Inflammatory macrophage (primary cell): ENCODE measurements around the gene CDKN1A.
"Not testable (repeated sequence)": the region's sequence is repeated elsewhere in the genome, so short reads cannot be mapped to it uniquely, and the experiment has no call there.

Source experiments
- DNase-seq, 2 donors: peaks; one replicate each; pipeline ENCODE4 v3.0.0-alpha.2; 2020 to 2022
- total RNA-seq, 18 experiments: gene quantifications; one replicate each; lab custom pipeline; 2026; ENCODE audit warnings: mixed read lengths in 6 of 18, inconsistent platforms in 2 of 18; lab: John Stamatoyannopoulos, UW

CDKN1A gene
- 161 to 376 (median 222) reads per million in 18 experiments for total RNA-seq

DNA sequence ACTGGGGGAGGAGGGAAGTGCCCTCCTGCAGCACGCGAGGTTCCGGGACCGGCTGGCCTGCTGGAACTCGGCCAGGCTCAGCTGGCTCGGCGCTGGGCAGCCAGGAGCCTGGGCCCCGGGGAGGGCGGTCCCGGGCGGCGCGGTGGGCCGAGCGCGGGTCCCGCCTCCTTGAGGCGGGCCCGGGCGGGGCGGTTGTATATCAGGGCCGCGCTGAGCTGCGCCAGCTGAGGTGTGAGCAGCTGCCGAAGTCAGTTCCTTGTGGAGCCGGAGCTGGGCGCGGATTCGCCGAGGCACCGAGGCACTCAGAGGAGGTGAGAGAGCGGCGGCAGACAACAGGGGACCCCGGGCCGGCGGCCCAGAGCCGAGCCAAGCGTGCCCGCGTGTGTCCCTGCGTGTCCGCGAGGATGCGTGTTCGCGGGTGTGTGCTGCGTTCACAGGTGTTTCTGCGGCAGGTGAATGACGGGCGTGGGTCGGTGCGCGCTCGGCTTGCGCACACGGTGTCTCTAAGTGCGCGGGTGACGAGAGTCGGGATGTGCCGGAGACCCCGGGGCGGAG, at the start of gene CDKN1A:
TSS of gene CDKN1A (plus strand) at position 227 of the 555 bp plus-strand sequence. CDS start 5,388 bp downstream, outside the sequence.
- peak; percentile 96 to 98 for DNase-seq

DNA sequence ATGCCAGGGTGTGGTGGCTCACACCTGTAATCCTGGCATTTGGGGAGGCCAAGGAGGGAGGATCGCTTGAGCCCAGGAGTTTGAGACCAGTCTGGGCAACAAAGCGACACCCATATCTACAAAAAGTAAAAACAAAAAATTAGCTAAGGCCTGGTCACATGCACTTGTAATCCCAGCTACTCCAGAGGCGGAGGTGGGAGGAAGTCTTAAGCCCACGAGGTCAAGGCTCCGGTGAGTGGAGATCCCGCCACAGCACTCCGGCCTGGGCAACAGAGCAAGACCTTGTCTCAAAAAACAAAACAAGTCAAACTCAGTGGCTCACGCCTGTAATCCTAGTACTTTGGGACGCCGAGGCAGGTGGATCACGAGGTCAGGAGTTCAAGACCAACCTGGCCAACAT, 48.7 kb upstream of the CDKN1A start:
- peak in 1 of 2 donors; percentile 62 for DNase-seq

DNA sequence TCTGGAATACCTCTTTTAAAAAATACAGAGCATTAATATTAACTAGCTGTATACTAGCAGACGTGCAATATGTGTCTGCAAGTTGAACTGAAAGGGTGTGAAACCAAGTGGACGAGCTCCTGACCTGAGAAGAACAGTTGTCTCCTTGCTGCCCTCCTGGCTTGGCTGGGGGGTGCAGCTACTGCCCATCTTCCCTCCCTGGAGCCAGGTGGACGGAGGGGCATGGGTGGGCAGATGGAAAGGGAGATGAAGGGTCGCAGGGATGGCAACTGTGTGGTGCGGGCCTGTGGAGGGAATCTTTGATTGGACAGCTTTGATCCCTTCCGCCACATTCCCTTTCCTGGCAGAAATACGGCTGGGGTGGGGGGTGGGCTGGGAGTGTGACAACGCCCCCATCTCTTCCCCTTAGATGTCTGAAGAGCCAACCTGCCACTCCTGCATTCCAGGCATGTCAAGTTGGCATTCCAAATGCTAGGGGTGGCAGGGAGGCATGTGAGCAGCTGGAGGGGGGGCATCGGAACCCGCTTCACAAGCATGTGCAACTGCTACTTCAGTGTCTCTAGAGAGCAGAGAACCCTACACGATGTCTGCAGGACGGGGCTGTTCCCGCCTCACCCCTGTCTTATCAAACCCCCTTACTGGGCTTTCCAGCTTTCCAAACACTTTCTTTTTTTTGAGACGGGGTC, 47.0 kb upstream of the CDKN1A start:
- DNase-seq = no peak

DNA sequence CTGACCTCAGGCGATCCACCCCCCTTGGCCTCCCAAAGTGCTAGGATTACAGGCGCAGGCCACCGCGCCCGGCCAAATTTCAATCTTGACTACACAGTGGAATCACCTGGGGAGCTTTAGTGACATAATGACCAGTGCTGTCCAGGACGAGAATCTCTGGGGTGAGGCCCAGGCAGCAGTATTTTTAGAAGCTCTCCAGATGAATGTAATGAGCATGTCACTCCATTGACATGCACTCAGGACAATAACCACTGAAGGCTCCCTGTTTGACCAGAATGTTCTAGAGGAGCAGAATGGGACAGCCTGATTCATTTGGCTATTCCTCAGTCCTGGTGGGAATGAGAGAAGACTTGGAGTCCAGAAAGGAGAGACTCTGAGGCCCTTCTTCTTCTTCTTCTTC, 45.1 kb upstream of the CDKN1A start:
- DNase-seq = no peak

DNA sequence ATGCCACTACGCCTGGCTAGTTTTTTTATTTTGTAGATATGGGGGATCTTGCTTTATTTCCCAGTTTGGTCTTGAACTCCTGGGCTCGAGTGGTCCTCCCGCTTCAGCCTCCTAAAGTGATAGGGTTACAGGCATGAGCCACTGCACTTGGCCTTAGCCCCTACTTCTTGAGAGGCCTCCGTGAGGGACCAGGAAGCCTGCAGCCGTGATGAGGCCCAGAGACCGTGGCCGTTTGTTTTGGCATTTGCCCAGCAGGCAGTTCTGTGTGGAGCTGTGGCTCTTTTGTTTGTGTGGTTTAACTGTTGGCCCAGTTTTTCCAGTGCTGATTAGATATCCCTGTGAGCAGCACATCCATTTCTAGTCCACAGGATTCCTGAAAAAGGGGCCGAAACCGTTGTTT, 44.6 kb upstream of the CDKN1A start:
- no peak for DNase-seq

DNA sequence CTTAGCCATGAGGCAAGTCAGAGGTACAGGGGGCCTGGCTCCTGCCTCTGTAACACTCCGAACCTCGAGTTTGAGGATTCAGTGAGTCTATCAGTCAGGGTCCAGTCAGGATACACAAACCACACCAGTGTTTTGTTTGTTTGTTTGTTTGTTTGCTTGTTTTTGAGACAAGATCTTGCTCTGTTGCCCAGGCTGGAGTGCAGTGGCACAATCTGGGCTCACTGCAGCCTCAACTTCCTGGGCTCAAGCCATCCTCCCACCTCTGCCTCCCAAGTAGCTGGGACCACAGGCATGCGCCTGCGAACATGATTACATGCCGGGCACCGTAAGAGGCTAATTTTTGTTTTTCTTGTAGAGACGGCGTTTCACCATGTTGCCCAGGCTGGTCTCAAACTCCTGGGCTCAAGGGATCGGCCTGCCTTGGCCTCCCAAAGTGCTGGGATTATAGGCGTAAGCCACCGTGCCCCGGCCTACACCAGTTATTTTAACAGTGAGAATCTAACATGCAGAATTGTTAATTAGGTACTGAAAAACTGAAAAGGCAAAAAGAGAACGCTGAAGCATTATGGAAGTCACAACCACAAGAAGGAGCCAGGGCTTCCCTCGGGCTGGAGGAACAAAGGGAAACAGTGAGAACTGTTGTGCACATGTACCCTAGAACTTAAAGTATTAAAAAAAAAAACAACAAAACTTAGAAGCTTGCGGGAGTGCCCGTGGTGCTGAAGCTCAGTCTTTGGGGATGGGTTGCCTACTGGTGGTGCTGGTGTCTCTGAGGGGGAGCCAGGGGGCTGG, 44.0 kb upstream of the CDKN1A start:
- DNase-seq = no peak

DNA sequence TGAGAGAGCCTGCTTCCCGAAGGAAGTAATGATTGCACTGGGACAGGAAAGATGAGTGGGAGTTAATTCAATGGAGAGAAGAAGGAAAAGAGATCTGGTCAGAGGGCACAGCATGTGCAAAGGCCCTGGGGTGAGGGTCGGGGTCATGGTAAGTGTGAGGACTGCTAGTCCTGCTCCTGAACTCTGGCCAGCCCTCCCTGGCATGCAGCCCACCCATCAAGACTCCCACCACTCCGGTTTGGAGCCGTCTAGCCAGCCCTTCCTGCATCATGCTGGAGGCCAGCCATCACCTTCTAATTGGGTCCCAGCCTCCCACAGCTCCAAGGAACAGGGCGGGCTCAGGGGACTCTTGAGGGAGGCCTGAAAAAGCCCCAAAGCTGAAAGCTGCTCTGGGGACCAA, 42.2 kb upstream of the CDKN1A start:
- DNase-seq = no peak

DNA sequence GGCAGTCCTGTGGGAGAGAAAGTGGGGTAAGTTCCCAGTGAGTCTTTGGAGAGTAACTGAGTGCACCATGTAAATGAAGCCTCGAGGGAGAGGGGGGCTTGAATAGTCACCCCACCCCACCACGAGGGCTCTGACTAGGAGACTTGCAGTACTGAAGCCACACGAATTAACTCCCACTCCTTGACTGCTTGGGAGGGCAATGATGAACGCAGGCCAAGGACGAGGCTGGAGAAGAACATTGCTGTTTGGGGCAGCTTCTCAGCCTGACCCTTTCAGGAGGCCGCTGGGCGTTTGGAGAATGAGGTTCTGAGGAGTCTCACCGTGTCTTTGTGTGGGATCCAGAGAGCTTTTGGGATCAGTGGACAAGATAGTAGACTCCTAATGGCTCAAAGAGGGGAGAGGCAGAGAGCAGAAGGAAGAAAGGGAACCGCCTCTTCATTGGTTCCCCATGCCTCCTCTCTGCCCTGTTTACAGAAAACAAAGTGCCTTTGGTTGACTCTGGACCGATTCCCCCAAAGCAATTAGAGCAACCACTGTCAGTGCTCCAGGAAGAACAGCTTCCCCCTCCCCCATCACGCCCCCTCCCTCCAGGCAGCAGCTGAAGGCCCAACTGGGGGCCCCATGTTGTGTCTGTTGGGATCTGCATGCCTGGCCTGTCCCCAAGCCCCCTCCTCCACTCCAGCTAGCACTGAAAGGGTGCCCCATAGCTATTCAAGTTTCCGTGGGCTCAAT, 41.7 kb upstream of the CDKN1A start:
- no peak for DNase-seq

DNA sequence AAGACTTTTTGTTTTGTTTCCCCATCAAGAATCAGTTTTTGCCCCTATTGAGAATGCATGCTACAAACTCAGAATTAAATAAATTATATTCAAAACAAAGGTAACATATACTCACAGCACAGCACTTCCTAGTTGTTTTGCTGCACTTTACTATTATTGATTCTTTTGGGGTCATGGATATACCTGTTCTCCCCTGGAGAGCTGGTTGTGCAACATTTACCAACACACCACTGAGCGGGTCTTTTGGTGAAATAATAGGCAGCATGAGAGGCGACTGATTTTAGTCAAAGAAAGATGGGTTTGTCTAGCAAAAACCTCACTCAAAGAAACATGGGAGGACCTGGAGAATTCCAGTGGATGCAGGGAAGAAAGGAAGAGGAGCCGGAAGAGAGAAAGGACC, 39.9 kb upstream of the CDKN1A start:
- no peak for DNase-seq

DNA sequence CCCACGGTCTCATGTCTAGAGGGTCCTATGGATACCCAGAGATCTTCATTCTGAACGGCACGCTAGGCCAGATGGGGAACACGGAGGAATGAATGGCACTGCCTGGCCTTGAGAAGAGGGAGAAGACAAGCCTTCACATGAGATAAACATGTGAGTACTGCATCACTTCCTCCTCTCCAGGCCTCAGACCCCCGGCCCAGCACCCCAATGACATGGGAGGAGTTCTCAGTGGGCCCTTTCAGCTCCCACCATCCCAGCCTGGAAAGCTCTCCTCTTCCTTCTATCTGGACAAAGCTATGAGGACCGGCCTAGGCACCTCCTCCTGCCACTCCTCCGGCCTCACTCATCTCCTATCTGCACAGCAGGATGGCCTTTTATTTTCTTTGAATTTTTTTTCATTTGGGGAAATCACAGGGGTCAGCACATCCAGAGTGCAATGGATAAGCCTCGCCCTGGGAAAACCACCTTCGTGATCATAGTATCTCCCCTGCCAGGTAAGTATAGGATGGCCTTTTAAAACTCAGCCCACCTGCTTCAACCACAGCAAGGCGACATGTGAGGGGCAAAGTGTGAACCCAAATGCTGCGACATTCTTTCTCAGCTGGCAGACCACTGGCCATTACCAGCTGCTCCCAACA, 39.2 kb upstream of the CDKN1A start:
- no peak for DNase-seq

DNA sequence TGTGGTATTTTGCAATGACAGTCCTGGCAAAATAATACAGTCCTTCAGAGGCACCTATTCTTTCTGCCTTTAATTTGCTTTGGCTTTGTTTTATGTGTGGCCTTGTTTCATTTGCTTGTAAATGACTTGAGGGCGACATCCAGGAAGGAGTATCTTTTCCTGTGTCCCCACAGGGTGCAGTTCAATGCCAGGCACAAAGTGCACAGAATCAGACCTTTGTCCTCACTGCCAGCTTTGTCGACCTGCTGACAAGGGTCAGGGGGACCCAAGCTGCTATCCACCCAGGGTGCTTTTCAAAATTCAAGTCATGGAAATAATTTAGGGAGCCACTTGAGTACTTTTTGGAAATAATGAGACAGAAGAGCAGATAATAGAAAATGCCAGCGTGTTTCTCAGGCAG, 37.0 kb upstream of the CDKN1A start:
- DNase-seq = no peak

DNA sequence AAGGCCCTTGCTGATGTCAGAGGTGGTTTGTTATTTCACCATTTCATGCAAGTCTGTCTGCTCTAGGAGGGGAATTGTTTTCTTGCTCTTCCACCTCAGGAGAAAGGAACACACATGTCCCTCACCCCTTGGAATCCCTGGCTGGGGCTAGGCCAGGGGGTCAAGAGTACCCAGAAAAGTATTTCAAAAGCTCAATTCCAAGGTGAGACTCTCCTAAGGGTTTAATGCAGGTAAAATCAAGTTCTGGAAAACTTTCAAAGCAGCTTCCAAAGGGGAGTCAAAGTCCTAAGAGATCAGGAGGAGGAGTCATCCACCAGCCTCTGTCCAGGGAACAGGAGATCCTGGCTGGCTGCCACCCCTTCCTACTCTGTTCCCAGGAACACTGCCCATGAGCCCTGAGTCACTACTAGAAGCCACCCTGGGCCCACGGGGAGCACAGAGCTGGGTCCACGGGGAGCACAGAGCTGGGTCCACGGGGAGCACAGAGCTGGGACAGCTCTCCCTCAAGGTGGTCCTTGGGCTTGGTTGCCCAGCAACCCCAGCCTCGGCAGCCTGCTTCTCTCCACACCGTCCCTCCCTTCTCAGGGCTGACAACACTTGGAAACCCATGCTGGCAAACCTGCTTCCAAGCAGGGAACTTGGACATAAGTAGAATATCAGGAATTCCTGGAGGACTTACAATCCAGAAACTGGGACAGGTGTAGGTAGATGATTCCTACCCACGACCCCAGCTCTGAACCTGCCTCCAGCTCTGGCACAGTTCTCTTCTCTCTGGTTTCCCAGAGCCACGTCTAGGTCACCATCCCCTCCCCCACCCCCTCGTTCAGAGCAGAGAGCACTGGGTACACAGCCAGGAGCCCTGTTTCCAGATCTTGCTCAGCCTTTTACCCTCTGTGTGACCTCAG, 35.3 kb upstream of the CDKN1A start:
- DNase-seq = no peak

DNA sequence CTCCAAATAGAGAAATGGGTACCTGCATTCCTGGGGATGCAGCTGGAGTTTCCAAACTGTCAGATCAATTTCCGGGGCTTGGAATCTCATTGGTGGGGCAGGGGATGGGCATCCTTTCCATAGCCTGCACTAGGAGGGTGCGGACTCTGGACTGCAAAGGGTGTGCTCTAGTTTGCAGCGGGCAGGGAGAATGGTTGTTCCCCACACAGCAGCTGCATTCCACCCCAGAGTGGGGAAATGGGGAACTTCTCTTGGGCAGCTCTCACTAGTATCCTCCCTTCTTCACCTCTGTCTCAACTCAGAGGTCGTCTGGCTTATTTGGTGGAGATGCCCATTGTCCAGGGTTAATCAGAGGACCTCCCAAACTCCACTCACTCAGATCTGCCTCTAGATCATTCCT, 34.5 kb upstream of the CDKN1A start:
- DNase-seq = peak; percentile 31 to 49

DNA sequence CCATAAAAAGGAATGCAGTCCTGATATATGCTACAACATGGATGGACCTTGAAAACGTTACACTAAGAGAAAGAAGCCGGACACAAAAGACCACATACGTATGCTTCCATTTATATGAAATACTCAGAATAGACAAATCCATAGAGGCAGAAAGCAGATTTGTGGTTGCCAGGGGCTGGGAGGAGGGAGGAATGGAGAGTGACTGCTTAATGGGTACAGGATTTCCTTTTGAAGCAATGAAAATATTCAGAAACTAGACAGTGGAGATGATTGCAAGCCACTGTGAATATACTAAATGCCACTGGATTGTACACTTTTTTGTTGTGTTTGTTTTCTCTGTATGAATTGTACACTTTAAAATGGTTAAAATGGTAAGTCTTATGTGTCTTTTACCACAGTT, 29.4 kb upstream of the CDKN1A start:
- DNase-seq = no peak

DNA sequence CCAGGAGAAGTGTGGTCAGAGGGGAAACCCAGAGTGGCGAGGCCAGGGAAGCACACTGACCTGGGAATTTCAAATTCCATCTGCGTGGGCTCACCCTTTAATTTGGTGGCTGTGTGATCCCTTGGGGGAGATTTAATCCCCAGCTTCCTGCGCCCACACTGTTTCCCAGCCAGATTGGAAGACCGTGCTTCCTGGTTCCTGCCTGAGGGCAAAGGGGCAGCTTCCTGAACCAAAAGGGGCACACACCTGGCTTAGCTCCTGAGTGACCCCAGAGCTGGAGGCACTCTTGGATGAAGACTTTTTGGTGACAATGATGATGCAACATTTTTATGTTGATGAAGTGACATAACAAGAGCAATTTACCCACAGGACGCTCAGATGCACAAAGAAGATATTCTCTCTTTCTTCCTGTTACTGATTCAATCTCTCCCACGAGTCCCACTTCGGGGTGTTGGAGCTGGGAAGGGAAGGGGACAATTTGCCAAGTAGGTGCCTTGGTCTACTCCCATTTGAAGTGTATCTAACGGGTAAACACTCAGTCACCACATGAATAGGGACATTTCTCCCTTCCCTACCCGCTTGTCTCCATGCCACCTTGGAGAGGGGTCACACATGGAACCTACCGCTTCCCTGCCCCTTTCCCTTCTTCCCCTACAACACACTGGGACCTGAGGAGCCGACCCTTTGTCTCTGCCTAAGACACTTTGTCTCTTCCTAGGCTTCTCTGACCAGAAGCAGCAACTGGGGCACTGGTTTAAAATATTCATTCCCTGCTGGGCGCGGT, 28.6 kb upstream of the CDKN1A start:
- DNase-seq = no peak

DNA sequence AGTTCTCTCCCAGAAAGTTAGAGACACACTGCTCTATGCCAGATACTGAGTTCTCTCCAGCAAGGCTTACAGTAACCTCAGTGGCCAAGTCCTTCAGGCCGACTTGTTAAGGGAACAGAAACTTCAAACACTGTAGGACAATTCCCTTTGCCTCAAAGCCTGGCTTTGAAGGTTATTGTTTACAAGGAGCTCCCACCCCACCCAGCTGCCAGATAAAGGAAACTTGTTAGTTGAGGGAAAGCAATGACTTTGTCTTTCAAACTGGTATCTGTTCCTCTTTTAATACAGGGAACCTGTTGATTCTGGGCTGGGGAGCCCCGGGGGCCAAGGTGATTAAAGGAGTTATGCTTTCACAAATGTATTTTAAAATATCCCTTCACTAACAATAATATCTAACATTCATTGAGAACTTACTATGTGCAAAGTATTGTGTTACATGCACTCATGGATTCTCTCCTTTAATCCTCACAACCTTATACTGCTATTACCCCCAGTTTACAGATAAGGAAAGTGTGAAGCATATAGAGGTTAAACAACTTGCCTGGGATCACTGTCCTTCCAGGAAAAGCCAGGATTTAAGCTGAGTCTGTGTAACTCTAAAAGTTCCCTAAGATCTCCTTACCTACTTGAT, 27.6 kb upstream of the CDKN1A start:
- DNase-seq = peak; percentile 62 to 67

DNA sequence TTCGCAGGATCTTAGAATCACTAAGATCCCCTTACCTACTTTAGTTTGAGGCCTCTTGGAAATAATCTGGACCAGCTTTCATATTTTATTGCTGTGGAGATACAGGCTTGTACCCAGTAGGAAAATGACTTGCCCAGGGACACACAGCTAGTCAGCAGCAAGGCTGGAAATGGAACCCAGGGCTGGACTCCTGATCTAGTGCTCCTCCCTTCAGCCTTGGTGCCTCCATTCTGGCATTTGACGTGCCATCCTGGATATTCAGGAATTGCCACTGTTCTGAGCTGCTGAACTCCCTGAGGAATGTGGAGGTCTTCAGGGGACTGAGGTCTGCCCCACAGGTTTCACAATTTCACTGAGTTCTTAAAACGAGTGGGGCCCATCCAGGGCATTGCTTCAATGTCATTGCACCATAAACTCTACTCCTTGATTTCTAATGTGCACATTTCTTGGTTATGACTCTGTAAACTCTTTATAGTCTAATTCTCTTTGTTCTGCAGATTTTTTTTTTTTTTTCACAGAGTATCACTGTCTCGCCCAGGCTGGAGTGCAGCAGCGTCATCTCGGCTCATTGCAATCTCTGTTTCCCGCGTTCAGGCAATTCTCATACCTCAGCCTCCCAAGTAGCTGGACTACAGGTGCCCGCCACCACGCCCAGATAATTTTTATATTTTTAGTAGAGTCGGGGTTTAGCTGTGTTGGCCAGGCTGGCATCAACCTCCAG, 26.7 kb upstream of the CDKN1A start:
- DNase-seq = no peak

DNA sequence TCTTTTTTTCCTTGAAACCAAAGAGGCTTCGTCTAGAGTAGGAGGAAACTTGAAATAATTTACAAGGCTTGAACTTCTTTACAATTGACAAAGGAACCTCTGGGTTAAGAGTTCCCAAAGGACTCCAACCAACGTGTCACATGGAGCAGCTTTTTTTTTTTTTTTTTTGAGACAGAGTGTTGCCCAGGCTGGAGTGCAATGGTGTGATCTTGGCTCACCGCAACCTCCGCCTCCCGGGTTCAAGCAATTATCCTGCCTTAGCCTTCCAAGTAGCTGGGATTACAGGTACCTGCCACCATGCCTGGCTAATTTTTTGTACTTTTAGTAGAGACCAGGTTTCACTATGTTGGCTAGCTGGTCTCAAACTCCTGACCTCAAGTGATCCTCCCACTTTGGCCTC, 24.0 kb upstream of the CDKN1A start:
- DNase-seq = not testable (repeated sequence)

DNA sequence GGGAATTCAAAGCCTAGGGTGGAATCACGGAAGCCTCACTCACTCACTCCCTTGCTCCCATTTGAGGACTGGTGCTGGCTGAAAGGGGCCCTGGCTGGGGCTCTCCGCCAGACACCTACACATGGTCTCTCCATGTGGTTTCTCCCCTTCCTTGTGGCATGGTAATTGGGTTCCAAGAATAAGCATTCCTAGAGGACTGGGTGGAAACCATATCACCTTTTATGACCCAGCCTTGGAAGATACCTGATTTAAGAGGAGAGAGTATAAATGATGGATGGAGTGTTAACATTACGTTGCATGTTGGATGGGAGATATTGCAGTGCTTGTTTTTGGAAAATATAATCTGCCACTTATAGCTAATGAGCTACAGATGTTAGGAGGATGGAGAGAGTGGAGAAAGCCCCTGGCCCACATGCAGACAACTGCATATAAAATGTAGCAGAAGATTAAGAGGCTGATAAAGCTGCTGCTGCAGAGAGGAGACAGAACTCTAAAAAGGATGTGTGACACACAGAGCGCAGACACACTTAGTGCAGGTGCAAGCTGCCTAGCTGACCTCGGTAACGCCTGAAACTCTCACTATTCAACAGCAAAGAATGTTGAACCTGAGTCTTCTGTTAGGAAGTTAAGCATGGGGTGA, 23.3 kb upstream of the CDKN1A start:
- no peak for DNase-seq
